HEK293 (cell line): Measurements from ENCODE around the gene EIF3L.

ENCODE experiments used
- GLI4 ChIP-seq: fragments of 450-650 bp; formaldehyde crosslinking; IDR thresholded peaks from 2 replicates; pipeline ENCODE4 v1.5.1; 2016; ENCODE audit warnings: missing biosample characterization, missing genetic modification characterization
- HIC1 ChIP-seq: fragments of 450-650 bp; formaldehyde crosslinking; IDR thresholded peaks from 2 replicates; pipeline ENCODE4 v1.5.1; 2016; ENCODE audit warnings: missing biosample characterization, missing genetic modification characterization
- KLF10 ChIP-seq: fragments of 450-650 bp; IDR thresholded peaks from 2 replicates; pipeline ENCODE4 v1.5.1; 2018; ENCODE audit warnings: missing biosample characterization, mild to moderate bottlenecking, missing genetic modification characterization
- KLF7 ChIP-seq: fragments of 450-650 bp; formaldehyde crosslinking; IDR thresholded peaks from 2 replicates; pipeline ENCODE4 v1.5.1; 2016; ENCODE audit warnings: missing biosample characterization, missing genetic modification characterization, borderline replicate concordance
- OVOL3 ChIP-seq: fragments of 450-650 bp; formaldehyde crosslinking; IDR thresholded peaks from 2 replicates; pipeline ENCODE4 v1.5.1; 2016; ENCODE audit warnings: missing biosample characterization, missing genetic modification characterization
- PRDM1 ChIP-seq: fragments of 450-650 bp; formaldehyde crosslinking; IDR thresholded peaks from 2 replicates; pipeline ENCODE4; 2016; ENCODE audit warnings: missing biosample characterization, missing genetic modification characterization
- RBAK ChIP-seq: fragments of 450-650 bp; formaldehyde crosslinking; IDR thresholded peaks from 2 replicates; pipeline ENCODE4 v1.5.1; 2016; ENCODE audit warnings: missing biosample characterization, missing genetic modification characterization
- SCRT1 ChIP-seq: fragments of 450-650 bp; formaldehyde crosslinking; IDR thresholded peaks from 2 replicates; pipeline ENCODE4 v1.5.1; 2016; ENCODE audit warnings: missing biosample characterization, missing genetic modification characterization, borderline replicate concordance
- YY2 ChIP-seq: fragments of 450-650 bp; formaldehyde crosslinking; IDR thresholded peaks from 2 replicates; pipeline ENCODE4 v1.5.1; 2016; ENCODE audit warnings: missing biosample characterization, missing genetic modification characterization
- ZBTB1 ChIP-seq: fragments of 450-650 bp; formaldehyde crosslinking; IDR thresholded peaks from 2 replicates; pipeline ENCODE4 v1.5.1; 2016; ENCODE audit warnings: missing biosample characterization, missing genetic modification characterization
- ZBTB17 ChIP-seq: fragments of 450-650 bp; formaldehyde crosslinking; IDR thresholded peaks from 2 replicates; pipeline ENCODE4 v1.5.1; 2016; ENCODE audit warnings: missing biosample characterization, missing genetic modification characterization
- ZBTB20 ChIP-seq: fragments of 450-650 bp; formaldehyde crosslinking; IDR thresholded peaks from 2 replicates; pipeline ENCODE4 v1.5.1; 2016; ENCODE audit warnings: missing biosample characterization, missing genetic modification characterization
- ZNF132 ChIP-seq: fragments of 450-650 bp; formaldehyde crosslinking; IDR thresholded peaks from 2 replicates; pipeline ENCODE4 v1.5.1; 2017; ENCODE audit warnings: missing biosample characterization, missing genetic modification characterization, borderline replicate concordance
- ZNF239 ChIP-seq: fragments of 450-650 bp; formaldehyde crosslinking; IDR thresholded peaks from 2 replicates; pipeline ENCODE4 v1.5.1; 2016; ENCODE audit warnings: missing biosample characterization, missing genetic modification characterization
- ZNF341 ChIP-seq: fragments of 450-650 bp; formaldehyde crosslinking; IDR thresholded peaks from 2 replicates; pipeline ENCODE4; 2016; ENCODE audit warnings: low read depth, missing biosample characterization, missing genetic modification characterization
- ZNF37A ChIP-seq: fragments of 450-650 bp; IDR thresholded peaks from 2 replicates; pipeline ENCODE4 v1.5.1; 2018; ENCODE audit warnings: missing biosample characterization, missing genetic modification characterization
- ZNF404 ChIP-seq: fragments of 450-650 bp; formaldehyde crosslinking; IDR thresholded peaks from 2 replicates; pipeline ENCODE4 v1.5.1; 2017; ENCODE audit warnings: missing biosample characterization, missing genetic modification characterization
- ZNF449 ChIP-seq: fragments of 450-650 bp; formaldehyde crosslinking; IDR thresholded peaks from 2 replicates; pipeline ENCODE4 v1.5.1; 2017; ENCODE audit warnings: missing biosample characterization, mild to moderate bottlenecking, missing genetic modification characterization, moderate library complexity
- ZNF473 ChIP-seq: fragments of 450-650 bp; formaldehyde crosslinking; IDR thresholded peaks from 2 replicates; pipeline ENCODE4 v1.5.1; 2017; ENCODE audit warnings: missing biosample characterization, missing genetic modification characterization
- ZNF776 ChIP-seq: fragments of 450-650 bp; formaldehyde crosslinking; IDR thresholded peaks from 2 replicates; pipeline ENCODE4 v1.5.0; 2017; ENCODE audit warnings: missing biosample characterization, missing genetic modification characterization, borderline replicate concordance
- ZNF791 ChIP-seq: fragments of 450-650 bp; formaldehyde crosslinking; IDR thresholded peaks from 2 replicates; pipeline ENCODE4 v1.5.1; 2016; ENCODE audit warnings: missing biosample characterization, missing genetic modification characterization
- ZNF792 ChIP-seq: fragments of 450-650 bp; formaldehyde crosslinking; IDR thresholded peaks from 2 replicates; pipeline ENCODE4 v1.5.1; 2016; ENCODE audit warnings: missing biosample characterization, missing genetic modification characterization
- ZNF843 ChIP-seq: fragments of 450-650 bp; formaldehyde crosslinking; IDR thresholded peaks from 2 replicates; pipeline ENCODE4 v1.5.1; 2016; ENCODE audit warnings: missing biosample characterization, missing genetic modification characterization
- TF ChIP-seq, protein P1 (sequence below): fragments of 450-650 bp; formaldehyde crosslinking; IDR thresholded peaks from 2 replicates; pipeline ENCODE4 v1.5.1; 2016; ENCODE audit warnings: missing biosample characterization, missing genetic modification characterization, borderline replicate concordance
- TF ChIP-seq, protein P2 (sequence below): fragments of 450-650 bp; formaldehyde crosslinking; IDR thresholded peaks from 2 replicates; pipeline ENCODE4; 2016; ENCODE audit warnings: missing biosample characterization, missing genetic modification characterization
- TF ChIP-seq, protein P3 (sequence below): fragments of 450-650 bp; formaldehyde crosslinking; IDR thresholded peaks from 2 replicates; pipeline ENCODE4 v1.5.1; 2016; ENCODE audit warnings: missing biosample characterization, missing genetic modification characterization

The EIF3L gene

DNA sequence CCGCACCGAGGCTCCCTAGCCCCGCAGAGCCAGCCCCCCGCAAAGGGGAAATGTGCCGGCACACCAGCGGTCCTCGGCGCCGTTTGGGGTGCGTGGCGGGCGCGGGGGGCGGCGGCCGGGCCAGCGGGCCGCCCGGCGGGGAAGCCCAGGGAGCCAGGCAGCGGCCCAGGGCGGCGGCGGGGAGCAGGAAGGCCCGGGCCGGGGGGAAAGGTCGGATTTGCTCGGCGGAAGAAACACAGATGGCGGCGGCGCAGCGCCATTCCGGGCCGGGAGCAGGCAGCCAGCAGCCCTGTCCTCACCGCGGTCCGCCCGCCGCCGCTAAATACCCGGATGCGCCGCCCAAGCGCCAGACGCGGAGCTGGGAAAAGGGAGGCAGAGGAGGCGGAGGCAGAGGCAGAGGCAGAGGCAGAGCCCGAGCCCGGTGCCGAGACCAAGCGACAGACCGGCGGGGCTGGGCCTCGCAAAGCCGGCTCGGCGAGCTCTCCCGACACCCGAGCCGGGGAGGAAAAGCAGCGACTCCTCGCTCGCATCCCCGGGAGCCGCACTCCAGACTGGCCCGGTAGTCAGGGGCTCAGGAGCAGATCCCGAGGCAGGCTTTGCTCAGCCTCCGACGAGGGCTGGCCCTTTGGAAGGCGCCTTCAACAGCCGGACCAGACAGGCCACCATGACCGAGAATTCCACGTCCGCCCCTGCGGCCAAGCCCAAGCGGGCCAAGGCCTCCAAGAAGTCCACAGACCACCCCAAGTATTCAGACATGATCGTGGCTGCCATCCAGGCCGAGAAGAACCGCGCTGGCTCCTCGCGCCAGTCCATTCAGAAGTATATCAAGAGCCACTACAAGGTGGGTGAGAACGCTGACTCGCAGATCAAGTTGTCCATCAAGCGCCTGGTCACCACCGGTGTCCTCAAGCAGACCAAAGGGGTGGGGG, 44.1 kb upstream of the EIF3L start (continued):
- TF ChIP-seq, protein P1, sequence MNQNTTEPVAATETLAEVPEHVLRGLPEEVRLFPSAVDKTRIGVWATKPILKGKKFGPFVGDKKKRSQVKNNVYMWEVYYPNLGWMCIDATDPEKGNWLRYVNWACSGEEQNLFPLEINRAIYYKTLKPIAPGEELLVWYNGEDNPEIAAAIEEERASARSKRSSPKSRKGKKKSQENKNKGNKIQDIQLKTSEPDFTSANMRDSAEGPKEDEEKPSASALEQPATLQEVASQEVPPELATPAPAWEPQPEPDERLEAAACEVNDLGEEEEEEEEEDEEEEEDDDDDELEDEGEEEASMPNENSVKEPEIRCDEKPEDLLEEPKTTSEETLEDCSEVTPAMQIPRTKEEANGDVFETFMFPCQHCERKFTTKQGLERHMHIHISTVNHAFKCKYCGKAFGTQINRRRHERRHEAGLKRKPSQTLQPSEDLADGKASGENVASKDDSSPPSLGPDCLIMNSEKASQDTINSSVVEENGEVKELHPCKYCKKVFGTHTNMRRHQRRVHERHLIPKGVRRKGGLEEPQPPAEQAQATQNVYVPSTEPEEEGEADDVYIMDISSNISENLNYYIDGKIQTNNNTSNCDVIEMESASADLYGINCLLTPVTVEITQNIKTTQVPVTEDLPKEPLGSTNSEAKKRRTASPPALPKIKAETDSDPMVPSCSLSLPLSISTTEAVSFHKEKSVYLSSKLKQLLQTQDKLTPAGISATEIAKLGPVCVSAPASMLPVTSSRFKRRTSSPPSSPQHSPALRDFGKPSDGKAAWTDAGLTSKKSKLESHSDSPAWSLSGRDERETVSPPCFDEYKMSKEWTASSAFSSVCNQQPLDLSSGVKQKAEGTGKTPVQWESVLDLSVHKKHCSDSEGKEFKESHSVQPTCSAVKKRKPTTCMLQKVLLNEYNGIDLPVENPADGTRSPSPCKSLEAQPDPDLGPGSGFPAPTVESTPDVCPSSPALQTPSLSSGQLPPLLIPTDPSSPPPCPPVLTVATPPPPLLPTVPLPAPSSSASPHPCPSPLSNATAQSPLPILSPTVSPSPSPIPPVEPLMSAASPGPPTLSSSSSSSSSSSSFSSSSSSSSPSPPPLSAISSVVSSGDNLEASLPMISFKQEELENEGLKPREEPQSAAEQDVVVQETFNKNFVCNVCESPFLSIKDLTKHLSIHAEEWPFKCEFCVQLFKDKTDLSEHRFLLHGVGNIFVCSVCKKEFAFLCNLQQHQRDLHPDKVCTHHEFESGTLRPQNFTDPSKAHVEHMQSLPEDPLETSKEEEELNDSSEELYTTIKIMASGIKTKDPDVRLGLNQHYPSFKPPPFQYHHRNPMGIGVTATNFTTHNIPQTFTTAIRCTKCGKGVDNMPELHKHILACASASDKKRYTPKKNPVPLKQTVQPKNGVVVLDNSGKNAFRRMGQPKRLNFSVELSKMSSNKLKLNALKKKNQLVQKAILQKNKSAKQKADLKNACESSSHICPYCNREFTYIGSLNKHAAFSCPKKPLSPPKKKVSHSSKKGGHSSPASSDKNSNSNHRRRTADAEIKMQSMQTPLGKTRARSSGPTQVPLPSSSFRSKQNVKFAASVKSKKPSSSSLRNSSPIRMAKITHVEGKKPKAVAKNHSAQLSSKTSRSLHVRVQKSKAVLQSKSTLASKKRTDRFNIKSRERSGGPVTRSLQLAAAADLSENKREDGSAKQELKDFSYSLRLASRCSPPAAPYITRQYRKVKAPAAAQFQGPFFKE, result no peak
- TF ChIP-seq YY2 (peak; percentile 81), OVOL3 (0 out of 2 replicates have a peak, but pooled peaks have one; percentile 45), KLF10 (tag by site-specific recombination) (peak; percentile 58; the same call in 1 of the 2 replicates), PRDM1 (tag by site-specific recombination) (no peak), ZNF449 (tag by site-specific recombination) (peak; percentile 69; the same call in 1 of the 2 replicates), ZNF37A (no peak), ZNF404 (tag by site-specific recombination) (no peak), ZNF132 (tag by site-specific recombination) (no peak), ZNF843 (tag by site-specific recombination) (no peak), ZNF239 (tag by site-specific recombination) (no peak), GLI4 (tag by site-specific recombination) (no peak), RBAK (no peak), KLF7 (tag by site-specific recombination) (no peak), ZNF791 (tag by site-specific recombination) (no peak), ZBTB20 (tag by site-specific recombination) (peak; percentile 88), ZNF776 (tag by site-specific recombination) (no peak), ZBTB17 (tag by site-specific recombination) (no peak; the same call in 1 of the 2 replicates), ZNF792 (tag by site-specific recombination) (0 out of 2 replicates have a peak, but pooled peaks have one; percentile 30), ZBTB1 (no peak), ZNF341 (tag by site-specific recombination) (peak; percentile 81), HIC1 (tag by site-specific recombination) (no peak), SCRT1 (tag by site-specific recombination) (no peak), ZNF473 (tag by site-specific recombination) (no peak)
- TF ChIP-seq, protein P2, sequence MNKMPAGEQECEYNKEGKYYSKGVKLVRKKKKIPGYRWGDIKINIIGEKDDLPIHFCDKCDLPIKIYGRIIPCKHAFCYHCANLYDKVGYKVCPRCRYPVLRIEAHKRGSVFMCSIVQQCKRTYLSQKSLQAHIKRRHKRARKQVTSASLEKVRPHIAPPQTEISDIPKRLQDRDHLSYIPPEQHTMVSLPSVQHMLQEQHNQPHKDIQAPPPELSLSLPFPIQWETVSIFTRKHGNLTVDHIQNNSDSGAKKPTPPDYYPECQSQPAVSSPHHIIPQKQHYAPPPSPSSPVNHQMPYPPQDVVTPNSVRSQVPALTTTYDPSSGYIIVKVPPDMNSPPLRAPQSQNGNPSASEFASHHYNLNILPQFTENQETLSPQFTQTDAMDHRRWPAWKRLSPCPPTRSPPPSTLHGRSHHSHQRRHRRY (tag by site-specific recombination), result no peak
- TF ChIP-seq, protein P3, sequence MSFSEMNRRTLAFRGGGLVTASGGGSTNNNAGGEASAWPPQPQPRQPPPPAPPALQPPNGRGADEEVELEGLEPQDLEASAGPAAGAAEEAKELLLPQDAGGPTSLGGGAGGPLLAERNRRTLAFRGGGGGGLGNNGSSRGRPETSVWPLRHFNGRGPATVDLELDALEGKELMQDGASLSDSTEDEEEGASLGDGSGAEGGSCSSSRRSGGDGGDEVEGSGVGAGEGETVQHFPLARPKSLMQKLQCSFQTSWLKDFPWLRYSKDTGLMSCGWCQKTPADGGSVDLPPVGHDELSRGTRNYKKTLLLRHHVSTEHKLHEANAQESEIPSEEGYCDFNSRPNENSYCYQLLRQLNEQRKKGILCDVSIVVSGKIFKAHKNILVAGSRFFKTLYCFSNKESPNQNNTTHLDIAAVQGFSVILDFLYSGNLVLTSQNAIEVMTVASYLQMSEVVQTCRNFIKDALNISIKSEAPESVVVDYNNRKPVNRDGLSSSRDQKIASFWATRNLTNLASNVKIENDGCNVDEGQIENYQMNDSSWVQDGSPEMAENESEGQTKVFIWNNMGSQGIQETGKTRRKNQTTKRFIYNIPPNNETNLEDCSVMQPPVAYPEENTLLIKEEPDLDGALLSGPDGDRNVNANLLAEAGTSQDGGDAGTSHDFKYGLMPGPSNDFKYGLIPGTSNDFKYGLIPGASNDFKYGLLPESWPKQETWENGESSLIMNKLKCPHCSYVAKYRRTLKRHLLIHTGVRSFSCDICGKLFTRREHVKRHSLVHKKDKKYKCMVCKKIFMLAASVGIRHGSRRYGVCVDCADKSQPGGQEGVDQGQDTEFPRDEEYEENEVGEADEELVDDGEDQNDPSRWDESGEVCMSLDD (tag by site-specific recombination), result no peak; the same call in 1 of the 2 replicates
